GM10266 (cell line): Measurements from ENCODE around the gene SLC35F1.
"Not testable (repeated sequence)": the region's sequence is repeated elsewhere in the genome, so short reads cannot be mapped to it uniquely, and the experiment has no call there.

Experiments
- DNase-seq: peaks from one replicate; pipeline ENCODE4 v3.0.0; 2012; ENCODE audit errors: extremely low spot score
- TF ChIP-seq, protein P1 (sequence below): IDR thresholded peaks from 2 replicates; pipeline ENCODE4 v1.5.1; 2012; ENCODE audit warnings: mild to moderate bottlenecking, low read depth; ENCODE audit not compliant: control insufficient read depth, insufficient read depth; ENCODE audit errors: missing control alignments

The SLC35F1 gene

DNA sequence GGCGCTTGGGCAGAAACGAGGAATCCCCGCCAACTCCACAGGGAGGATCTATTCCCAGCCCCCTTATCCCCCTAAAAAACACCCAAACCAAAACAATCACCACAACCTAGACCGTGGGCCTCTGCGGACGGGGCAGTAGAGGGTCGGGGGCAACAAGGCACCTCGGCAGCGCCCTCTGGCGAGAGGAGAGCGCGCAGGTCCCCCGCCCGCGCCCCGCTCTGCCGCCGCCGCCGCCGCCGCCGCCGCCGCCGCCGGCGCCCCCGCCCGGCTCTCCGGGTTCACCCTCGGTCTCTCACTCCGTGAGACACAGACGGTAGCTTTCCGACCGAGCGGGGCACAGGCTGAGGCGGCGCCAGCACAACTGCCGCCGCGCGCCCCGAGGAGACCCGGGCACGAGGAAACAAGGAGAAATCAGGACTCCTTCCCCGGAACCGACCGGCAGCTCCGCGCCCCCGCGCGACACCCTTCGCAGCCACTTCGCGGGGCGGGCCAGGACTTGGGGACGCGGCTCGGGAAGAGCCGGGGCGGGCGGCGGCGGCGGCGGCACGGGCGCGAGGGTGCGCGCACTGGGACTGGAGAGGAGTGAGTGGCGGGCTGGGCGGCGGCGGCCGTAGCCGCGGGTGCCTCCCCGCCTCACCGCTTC is at the start of gene SLC35F1:
Gene SLC35F1 (plus strand): TSS at position 307 of the 643 bp plus-strand sequence.
- TF ChIP-seq, protein P1, sequence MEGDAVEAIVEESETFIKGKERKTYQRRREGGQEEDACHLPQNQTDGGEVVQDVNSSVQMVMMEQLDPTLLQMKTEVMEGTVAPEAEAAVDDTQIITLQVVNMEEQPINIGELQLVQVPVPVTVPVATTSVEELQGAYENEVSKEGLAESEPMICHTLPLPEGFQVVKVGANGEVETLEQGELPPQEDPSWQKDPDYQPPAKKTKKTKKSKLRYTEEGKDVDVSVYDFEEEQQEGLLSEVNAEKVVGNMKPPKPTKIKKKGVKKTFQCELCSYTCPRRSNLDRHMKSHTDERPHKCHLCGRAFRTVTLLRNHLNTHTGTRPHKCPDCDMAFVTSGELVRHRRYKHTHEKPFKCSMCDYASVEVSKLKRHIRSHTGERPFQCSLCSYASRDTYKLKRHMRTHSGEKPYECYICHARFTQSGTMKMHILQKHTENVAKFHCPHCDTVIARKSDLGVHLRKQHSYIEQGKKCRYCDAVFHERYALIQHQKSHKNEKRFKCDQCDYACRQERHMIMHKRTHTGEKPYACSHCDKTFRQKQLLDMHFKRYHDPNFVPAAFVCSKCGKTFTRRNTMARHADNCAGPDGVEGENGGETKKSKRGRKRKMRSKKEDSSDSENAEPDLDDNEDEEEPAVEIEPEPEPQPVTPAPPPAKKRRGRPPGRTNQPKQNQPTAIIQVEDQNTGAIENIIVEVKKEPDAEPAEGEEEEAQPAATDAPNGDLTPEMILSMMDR: peak; percentile 66
- DNase-seq: peak; percentile 71

DNA sequence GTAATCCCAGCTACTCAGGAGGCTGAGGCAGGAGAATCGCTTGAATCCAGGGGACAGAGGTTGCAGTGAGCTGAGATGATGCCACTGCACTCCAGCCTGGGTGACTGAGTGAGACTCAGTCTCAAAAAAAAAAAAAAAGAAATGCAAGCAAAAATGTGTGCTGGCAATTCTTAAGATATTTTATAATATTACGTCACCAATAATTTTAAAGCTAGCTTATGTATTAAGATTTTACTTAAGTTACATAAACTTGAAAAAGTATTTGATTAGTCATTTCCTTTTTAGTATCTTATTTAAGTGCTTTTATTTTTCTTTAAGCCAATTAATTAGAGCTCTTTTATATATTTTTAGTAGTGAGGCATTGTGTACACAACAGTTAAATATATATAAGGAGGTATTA is 48.5 kb upstream of the SLC35F1 start:
- not testable (repeated sequence) for DNase-seq

DNA sequence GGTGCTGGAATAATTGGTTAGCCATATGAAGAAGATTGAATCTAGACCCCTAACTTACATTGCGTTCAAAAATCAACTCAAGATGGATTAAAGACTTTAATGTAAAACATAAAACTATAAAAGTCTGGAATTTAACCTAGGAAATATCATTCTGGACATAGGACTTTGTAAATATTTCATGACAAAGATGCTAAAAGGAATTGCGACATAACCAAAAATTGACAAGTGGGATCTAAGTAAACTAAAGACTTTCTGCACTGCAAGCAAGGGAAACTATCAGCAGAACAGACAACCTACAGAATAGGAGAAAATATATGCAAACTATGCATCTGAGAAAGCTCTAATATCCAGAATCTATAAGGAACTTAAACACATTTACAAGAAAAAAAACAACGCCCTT is 45.5 kb upstream of the SLC35F1 start:
- TF ChIP-seq, protein P1: no peak
- no peak for DNase-seq

DNA sequence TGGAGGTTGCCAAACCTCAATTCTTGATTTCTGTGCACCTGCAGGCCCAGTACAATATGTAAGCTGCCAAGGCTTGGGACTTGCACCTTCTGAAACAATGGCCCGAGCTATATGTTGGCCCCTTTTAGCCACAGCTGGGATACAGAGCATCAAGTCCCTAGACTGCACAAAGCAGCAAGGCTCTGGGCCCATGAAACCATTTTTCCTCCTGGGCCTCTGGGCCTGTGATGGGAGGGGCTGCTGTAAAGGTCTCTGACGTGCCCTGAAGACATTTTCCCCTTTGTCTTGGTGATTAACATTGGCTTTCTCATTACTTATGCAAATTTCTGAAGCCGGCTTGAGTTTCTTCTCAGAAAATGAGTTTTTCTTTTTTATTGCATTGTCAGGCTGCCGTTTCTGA is 40.5 kb upstream of the SLC35F1 start:
- no peak for DNase-seq
- TF ChIP-seq, protein P1: no peak

DNA sequence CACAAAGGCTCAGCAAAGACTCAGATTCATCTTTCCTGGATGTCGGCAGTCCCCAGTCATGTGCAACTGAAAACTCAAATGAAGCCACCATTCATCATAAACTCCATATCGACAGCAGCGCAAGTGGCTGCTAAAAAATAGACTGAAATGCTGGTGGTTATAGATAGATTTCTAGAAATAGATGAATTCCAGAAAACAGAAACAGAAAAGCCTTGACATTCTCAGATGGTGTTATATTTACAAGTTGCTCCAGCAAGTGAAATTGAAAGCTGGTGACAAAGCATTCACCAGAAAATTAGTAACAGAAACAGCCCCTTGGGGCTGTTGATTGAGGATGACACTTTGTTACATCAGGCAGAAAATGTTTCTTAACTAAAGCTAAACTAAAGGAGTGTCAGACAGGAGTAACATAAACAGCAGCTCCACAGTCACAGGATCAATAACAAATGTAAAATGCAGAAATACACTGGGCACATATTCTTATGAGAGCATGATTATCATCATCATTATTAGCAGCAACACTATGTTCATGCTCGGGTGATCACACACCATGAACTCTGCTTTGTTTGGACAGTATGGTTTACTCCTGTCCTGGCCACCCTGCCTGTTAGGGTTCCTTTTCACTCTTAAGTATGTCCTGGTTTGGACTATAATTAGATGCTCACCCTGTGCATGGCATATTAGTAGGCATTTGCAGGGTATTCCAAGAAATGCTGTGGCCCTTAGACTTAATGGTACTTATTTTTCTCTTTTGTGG is 36.4 kb upstream of the SLC35F1 start:
- no peak for DNase-seq
- TF ChIP-seq, protein P1: no peak

DNA sequence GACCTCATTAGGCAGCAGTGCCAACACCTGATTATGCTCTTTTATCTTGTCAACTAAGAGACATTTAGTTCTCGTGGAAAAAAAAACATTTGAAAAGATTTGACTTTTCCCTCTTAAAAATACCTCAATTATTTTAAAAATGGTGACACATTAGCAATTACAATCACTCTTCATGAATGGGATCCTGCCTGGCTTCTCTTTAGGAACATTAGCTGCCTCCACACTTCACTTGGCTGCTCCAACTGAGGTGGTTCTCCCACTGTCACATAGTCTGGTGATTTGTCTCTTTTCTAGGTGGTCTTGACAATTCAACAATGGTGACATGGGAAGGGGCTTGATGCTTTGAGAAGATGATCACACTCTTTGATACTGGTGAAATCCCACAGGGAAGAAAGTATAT is 26.2 kb upstream of the SLC35F1 start:
- DNase-seq: no peak
- TF ChIP-seq, protein P1: no peak

DNA sequence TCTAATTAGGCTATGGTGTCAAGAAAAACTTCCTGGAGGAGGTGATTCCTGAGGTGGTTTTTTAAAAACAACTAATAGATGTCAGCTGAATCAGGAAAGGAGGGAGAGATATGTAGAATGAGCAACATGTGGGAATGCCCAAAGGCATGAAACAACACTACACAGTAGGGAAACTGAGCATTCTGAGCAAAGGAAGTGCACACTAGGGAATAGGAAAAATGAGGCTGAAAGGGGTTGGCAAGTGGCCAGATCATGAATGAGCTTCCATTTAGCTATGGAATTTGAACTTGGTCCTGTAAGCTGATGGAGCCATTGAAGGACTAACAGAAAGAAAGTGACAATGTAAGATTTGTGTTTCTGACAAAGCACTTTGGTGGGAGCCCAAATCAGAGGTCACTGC is 16.9 kb upstream of the SLC35F1 start:
- no peak for DNase-seq
- TF ChIP-seq, protein P1: no peak

DNA sequence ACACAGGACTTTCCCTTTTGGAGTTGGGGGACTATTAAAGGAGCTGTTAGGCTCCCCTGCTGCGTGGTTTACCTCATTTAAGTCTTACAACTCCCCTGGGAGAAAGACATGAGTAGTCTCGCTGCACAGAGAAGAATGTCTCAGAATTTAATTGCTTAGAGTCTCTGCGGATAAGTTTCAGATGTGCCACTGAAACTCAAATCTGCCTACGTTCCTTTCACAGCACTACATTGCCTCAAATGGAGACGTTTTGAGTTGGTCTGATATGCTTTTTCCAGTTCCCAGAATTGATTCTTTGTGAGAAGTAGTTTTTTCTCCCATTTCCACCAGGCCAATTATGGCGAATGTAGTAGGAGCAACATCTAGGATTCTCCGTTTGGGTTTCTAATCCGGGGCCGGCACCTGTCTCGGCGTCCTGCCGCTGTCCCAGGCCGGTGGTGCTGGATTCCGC is 532 bp upstream of the SLC35F1 start:
- DNase-seq: no peak
- TF ChIP-seq, protein P1: no peak
